ENCODE results near the gene CD33.
"Not testable (repeated sequence)": the region's sequence is repeated elsewhere in the genome, so short reads cannot be mapped to it uniquely, and the experiment has no call there.

CD33 gene

GRCh38 chr19:51224898-51225393, at the start of gene CD33:
Gene CD33, plus strand, starts transcription at chr19:51225080. Its CDS starts 39 bp downstream, at chr19:51225119.
- DNase-seq: not testable (repeated sequence)

GRCh38 chr19:51179256-51179655, 45.6 kb upstream of the CD33 start:
- DNase-seq: no peak

DNA sequence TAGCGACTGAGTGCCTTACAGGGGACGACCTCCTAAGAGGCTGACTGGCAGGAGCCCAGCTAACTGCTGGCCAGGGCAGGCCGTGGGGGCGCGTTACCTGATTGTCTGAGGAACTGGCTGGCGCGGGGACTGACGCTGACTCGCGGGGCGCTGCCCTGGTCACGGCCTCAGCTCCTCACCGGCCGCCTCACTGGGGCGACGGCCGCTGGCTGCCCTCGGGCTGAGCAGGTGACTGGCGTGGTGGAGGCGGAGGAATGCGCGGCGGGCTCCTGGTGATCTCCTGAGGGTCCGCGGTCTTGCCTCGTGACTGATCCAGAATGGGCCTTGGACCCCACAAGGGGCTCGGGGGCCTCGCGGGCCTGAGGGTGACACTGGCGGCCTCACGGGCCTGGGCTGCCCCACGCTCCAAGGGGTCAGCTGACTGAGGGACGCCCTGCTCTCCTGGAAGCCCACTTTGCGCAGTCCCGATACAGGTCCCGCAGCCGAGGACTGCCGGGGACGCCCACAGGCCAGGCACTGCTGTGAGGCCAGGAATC, 43.4 kb upstream of the CD33 start:
- DNase-seq: no peak

GRCh38 chr19:51181913-51182419, 42.9 kb upstream of the CD33 start:
- no peak for DNase-seq

DNA sequence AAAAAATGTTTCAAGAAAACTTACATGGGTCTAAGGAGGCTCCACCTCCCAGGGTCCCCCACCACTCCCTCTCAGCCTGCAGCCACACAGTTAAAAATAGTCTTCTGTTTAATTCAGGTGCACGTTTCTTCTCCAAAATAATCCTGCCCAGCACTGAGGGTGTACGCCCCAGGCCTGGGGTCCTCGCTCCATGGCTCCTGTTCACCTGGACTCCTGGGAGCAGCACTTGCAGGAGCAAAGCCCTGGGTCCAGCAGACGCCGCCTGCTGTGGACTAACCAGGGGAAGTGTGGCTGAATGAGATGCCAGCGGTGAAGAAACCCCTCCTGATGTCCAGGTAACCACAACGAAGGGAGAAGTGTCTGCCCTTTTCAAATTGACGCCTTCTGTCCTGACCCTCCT, 41.3 kb upstream of the CD33 start:
- DNase-seq: no peak

GRCh38 chr19:51185069-51185867, 39.6 kb upstream of the CD33 start:
- DNase-seq: no peak

DNA sequence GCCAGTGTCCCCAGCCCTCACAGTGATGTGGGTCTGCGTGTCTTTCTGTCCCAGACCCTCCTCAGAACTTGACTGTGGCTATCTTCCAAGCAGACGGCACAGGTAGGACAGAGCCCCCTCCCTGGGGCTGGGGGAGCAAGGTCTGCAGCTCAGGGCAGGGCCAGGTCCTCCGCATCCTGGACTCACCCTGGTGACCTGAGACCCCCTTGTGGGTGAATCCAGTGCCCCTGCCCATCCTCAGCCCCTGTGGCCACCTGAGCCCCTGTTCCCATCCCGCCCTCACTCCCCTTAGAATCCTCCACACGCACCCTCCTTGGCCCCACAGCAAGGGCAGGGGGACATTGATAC, 39.0 kb upstream of the CD33 start:
- no peak for DNase-seq

DNA sequence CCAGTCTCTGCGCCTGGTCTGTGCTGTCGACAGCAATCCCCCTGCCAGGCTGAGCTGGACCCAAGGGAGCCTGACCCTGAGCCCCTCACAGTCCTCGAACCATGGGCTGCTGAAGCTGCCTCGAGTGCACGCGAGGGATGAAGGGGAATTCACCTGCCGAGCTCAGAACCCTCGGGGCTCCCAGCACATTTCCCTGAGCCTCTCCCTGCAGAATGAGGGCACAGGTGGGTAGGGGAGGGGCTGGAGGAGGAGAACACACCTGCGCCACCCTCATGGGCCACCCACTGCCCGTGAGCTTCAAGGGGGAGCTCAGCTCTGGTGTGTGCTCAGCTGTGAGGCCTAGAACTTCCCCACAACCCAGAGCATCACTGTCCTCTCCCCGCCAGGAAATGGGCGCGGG, 38.6 kb upstream of the CD33 start:
- DNase-seq: no peak

DNA sequence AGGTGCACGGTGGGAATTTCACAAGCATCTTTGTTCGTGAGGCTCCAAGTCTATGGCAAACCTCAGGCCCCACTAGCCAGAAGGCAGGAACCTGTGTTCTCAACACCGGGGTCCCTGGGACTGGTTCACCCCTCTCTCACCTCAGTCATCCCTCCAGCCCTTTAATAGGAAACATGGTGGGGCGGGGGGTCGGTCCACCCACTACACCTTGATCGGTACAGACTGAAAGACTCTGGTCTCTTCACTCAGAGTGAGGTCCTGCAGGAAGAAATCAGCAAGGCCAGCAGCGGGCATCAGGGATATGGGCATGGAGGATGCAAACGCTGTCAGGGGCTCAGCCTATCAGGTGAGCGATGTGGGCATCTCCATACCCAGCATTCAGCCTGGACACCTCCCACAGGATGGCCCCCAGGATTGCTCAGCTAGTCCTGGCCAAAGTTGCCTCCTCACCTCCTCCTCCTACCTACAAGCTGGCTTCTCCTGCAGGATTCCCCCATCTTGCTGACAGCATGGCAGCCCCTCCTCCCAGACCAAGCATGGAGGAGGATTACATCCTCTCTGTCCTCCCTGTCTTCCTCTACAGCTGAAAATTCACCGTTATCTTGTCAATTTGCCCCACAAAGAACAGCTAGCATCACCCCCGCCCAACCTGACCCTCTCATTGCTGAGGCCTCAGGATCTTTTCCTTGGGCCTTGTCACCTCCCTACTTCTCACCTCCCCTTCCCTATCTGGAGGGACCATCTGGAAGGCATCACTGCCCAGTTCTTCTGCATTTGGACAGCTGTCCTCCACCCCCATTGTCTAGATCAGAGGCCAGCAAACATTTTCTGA, 37.3 kb upstream of the CD33 start:
- no peak for DNase-seq

- DNase-seq: no peak
These were observed 36.7 kb upstream of the CD33 start for GRCh38 chr19:51188227-51188559.

DNA sequence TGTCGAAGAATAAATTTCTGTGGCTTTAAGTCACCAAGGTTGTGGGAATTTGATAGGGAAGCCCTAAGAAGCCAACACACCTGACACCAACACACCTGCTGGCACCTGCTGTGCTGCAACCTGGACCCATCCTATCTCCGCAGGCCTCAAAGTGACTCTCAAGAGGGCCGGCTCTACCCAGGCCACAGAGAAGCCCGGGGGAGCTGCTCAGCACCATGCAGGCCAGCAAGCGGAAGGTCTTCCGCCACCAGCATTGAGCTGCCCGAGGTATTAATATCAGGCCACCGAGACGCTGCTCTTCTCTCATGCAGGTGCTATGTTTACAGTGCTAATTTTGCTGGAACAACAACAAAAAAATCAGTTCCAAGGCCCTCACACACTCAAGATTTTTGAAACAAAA, 32.2 kb upstream of the CD33 start:
- no peak for DNase-seq

DNA sequence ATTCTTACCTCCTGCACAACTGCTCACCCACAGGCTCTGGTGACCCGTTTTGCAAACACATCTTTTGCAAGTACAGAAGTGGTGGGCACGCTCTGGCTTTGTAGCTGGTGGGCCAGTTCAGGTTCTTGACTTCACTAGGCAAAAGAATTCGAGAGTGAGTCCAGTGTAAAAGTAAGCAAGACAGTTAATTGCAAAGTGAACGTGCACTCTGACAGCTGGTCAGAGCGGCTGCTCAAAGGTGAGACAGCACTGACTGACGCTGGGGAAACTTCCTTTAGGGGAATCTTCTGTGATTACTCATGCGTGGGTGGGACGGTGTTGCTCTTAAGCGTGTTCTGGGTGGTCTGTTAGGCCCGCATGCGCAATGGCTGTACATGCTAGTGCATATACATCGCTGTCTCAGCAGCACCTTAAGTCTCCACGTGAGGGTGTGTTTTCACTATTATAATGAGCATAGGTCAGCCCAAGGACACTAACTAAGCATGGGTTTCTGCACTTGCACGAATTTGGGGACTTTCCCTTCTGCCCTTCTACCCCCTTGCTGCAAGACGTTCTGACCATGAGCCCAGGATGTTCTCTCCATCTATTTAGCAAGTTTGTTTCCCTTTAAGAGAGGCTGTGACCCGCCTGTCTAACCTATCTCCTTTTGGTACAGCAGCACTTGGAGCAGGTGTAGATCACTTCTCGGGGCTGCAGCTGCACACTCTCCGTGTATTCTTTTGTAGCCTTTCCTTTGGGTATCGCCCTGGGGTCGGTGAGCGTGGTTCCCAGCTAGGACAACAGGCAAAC, 30.2 kb upstream of the CD33 start:
- DNase-seq: peak; percentile 1

GRCh38 chr19:51195316-51195586, 29.6 kb upstream of the CD33 start:
- no peak for DNase-seq

- DNase-seq: no peak
These were observed 29.3 kb upstream of the CD33 start for GRCh38 chr19:51195616-51196015.

- no peak for DNase-seq
These were observed 28.7 kb upstream of the CD33 start for GRCh38 chr19:51196181-51196580.

DNA sequence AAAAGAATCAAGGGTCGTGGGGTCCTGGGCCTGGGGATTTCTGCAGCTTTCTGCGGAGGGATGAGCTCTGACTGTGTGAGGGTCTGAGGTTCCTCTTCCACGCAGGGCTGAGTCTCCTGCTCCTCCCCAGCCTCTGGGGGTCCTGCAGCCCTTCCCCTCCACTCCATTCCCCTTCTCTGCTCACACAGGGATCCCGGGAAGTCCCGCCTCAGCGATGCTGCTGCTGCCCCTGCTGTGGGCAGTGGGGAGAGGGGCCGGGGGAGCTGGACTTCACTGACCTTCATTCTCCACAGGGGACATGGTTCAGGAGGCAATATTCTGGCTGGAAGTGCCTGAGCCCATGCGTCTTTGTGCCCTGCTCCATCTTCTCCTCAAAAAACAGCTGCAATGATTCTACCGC, 26.2 kb upstream of the CD33 start:
- DNase-seq: no peak

- DNase-seq: no peak
These were observed 24.7 kb upstream of the CD33 start for GRCh38 chr19:51200071-51200666.

DNA sequence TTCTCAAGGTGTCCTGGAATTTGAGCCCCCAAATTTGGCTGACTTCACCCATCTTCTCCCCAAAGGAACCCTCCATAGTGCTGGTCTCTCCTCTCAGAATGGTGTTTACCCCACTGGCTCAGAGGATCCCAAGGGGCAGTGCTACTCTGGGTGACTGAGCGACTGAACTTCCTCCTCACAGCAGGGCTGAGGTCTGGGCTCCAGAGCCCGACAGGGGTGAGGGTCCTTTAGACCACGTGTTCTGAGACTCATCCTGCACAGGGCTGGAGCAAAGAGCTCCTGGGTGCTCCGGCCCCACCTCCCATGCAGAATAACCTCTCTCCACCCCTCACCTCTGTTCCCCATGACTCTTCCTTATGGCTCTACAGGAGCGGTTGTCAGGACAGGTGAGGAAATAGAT, 23.2 kb upstream of the CD33 start:
- DNase-seq: no peak

- no peak for DNase-seq
These were observed 21.0 kb upstream of the CD33 start for GRCh38 chr19:51203916-51204315.

DNA sequence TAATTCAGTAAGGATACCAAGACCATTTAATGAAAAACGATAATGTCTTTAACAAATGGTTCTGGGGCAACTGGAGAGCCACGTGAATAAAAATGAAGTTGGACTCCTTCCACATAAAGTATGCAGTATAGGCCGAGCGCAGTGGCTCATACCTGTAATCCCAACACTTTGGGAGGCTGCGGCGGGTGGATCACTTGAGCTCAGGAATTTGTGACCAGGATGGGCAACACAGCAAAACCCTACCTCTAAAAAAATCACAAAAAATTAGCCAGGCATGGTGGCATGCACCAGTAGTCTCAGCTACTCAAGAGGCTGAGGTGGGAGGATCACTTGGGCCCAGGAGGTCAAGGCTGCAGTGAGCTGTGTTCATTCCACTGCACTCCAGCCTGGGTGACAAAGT, 20.6 kb upstream of the CD33 start:
- no peak for DNase-seq

- DNase-seq: no peak
These were observed 17.1 kb upstream of the CD33 start for GRCh38 chr19:51207747-51208146.

- no peak for DNase-seq
These were observed 14.6 kb upstream of the CD33 start for GRCh38 chr19:51210191-51210784.
